ENCODE measurements around the gene HOXA1. TPM values are rescaled to one million over a fixed set of nuclear protein-coding genes. Genes with fewer than 3 reads are reported as not detected.
"Not testable (repeated sequence)": the region's sequence is repeated elsewhere in the genome, so short reads cannot be mapped to it uniquely, and the experiment has no call there.

The HOXA1 gene
- total RNA-seq, 6 experiments from 2014 or later: 0.28 to 0.81 (median 0.45) TPM

DNA sequence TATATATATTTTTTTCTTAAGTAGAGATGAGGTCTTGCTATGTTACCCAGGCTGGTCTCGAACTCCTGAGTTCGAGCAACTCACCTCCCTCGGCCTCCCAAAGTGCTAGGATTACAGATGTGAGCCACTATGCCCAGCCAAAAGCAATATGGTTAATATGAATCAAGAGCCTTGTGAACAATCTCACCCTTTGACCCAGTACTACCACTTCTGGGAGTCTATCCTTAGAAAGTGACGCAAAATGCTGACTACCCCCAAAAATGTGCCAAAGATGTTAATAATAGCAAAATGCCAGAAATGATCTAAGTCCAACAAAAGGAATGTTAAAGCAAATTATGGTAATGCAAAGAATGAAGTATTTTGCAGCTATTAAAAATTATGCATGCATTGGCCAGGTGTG is 44.3 kb downstream of the HOXA1 start:
- Mint-ChIP-seq H3K27me3 (ENCODE audit: insufficient read depth) (peaks cover 3% of the 10 kb centered on the region; the same call in 1 of the 2 replicates), H3K9me3 (no peaks in the 10 kb centered on the region), H3K27ac (no peak overlapping the region), H3K36me3 (ENCODE audit: low read depth) (no peaks in the 10 kb centered on the region), H3K4me1 (ENCODE audit: low read depth) (peaks cover 6% of the 10 kb centered on the region), H3K4me3 (no peak overlapping the region)
- TF ChIP-seq, protein P1, sequence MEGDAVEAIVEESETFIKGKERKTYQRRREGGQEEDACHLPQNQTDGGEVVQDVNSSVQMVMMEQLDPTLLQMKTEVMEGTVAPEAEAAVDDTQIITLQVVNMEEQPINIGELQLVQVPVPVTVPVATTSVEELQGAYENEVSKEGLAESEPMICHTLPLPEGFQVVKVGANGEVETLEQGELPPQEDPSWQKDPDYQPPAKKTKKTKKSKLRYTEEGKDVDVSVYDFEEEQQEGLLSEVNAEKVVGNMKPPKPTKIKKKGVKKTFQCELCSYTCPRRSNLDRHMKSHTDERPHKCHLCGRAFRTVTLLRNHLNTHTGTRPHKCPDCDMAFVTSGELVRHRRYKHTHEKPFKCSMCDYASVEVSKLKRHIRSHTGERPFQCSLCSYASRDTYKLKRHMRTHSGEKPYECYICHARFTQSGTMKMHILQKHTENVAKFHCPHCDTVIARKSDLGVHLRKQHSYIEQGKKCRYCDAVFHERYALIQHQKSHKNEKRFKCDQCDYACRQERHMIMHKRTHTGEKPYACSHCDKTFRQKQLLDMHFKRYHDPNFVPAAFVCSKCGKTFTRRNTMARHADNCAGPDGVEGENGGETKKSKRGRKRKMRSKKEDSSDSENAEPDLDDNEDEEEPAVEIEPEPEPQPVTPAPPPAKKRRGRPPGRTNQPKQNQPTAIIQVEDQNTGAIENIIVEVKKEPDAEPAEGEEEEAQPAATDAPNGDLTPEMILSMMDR (IDR thresholded peaks at IDR 0.05): no peak
- DNase-seq: no peak

DNA sequence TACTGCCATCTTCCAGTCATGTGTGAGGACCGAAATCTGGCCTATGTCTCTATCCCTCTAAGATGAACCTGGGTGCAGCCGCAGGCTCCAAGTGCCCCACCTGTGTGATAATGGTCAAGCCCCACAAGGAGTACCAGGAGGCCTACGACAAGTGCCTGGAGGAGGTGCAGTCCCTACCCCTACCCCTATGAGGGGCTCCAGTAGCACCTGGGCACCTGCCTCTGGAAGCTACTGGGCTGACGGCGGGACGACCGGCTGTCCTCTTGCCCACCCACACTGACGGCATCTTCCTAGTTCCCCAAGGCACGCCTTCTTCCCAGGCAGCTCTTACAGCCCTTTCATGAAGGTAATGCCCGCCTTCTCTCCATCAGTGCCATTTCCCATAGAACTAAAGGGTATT is 47.4 kb downstream of the HOXA1 start:
- no peaks in the 10 kb centered on the region for H3K9me3 Mint-ChIP-seq
- H3K36me3 Mint-ChIP-seq (ENCODE audit: low read depth): no peaks in the 10 kb centered on the region
- H3K4me3 Mint-ChIP-seq: no peak overlapping the region
- peaks cover 10% of the 10 kb centered on the region for H3K4me1 Mint-ChIP-seq (ENCODE audit: low read depth)
- TF ChIP-seq, protein P1 (IDR thresholded peaks at IDR 0.05): no peak
- H3K27me3 Mint-ChIP-seq (ENCODE audit: insufficient read depth): no peaks in the 10 kb centered on the region
- no peak overlapping the region for H3K27ac Mint-ChIP-seq
- no peak for DNase-seq

DNA sequence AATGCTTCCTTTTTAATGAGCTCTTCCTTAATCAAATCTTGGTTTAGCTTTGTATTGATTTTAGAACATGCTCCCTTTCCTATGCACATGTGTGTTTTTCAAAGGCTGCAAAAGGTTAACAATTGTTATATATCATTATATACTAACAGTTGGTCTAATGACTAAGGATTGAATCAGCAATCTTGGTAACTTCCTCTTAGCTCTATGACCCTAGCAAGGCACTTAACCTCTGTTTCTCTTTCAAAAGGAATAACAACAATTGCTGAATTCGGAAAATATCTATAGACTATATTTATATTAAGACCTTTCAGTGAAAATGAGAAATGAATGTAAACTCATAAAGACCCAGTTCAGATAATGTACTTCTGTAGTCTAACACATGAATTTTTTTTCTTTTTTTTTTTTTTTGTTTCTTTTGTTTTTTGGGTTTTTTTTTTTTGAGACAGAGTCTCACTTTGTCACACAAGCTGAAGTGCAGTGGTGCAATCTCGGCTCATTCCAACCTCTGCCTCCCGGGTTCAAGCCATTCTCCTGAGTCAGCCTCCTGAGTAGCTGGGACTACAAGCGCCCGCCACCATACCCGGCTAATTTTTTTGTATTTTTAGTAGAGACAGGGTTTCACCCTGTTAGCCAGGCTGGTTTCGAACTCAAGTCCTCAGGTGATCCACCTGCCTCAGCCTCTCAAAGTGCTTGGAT is 48.8 kb downstream of the HOXA1 start:
- peak; percentile 72 for DNase-seq
- H3K36me3 Mint-ChIP-seq (ENCODE audit: low read depth): no peaks in the 10 kb centered on the region
- TF ChIP-seq, protein P1 (IDR thresholded peaks at IDR 0.05): no peak
- H3K9me3 Mint-ChIP-seq: no peaks in the 10 kb centered on the region
- H3K27me3 Mint-ChIP-seq (ENCODE audit: insufficient read depth): peaks cover 9% of the 10 kb centered on the region
- H3K27ac Mint-ChIP-seq: peak overlapping the region; percentile 70
- H3K4me1 Mint-ChIP-seq (ENCODE audit: low read depth): peaks cover 10% of the 10 kb centered on the region
- H3K4me3 Mint-ChIP-seq: peak overlapping the region; percentile 70

DNA sequence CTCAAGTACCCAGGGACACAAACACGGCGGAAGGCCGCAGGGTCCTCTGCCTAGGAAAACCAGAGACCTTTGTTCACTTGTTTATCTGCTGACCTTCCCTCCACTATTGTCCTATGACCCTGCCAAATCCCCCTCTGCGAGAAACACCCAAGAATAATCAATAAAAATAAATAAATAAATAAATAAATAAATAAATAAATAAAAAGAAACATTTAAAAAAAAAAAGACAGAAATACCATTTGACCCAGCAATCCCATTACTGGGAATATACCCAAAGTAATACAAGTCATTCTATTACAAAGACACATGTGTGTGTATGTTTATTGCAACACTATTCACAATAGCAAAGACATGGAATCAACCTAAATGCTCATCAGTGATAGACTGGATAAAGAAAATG is 49.8 kb downstream of the HOXA1 start:
- H3K36me3 Mint-ChIP-seq (ENCODE audit: low read depth); H3K9me3 Mint-ChIP-seq; H3K4me3 Mint-ChIP-seq; DNase-seq; H3K27me3 Mint-ChIP-seq (ENCODE audit: insufficient read depth); H3K27ac Mint-ChIP-seq: not testable (repeated sequence)
- H3K4me1 Mint-ChIP-seq (ENCODE audit: low read depth): peaks cover 10% of the 10 kb centered on the region

DNA sequence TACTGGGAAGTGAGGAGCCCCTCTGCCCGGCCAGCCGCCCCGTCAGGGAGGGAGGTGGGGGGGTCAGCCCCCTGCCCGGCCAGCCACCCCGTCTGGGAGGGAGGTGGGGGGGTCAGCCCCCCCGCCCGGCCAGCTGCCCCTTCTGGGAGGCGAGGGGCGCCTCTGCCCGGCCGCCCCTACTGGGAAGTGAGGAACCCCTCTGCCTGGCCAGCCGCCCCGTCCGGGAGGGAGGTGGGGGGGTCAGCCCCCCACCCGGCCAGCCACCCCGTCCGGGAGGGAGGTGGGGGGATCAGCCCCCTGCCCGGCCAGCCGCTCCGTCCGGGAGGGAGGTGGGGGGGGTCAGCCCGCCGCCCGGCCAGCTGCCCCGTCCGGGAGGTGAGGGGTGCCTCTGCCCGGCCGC is 50.7 kb downstream of the HOXA1 start:
- not testable (repeated sequence) for H3K9me3 Mint-ChIP-seq; H3K36me3 Mint-ChIP-seq (ENCODE audit: low read depth); H3K27me3 Mint-ChIP-seq (ENCODE audit: insufficient read depth); H3K4me3 Mint-ChIP-seq; H3K27ac Mint-ChIP-seq; DNase-seq
- H3K4me1 Mint-ChIP-seq (ENCODE audit: low read depth): peaks cover 10% of the 10 kb centered on the region

Other genes with a start within 250 kb of the HOXA1 start
- gene SKAP2, start 231.4 kb downstream of the HOXA1 start, total RNA-seq (2021; fragmentation: NEBNext Ultra II Directional; extraction: Animal tissue kit (Norgen Biotek cat#: 25700)): 10 to 100 TPM in 2 of 6 experiments, 1 to 10 TPM in 4; 7.2 to 12.3 (median 9.1) TPM
- under 1 TPM in 3 of 6 experiments, not detected in 3; 0.10 to 0.17 (median 0.14) TPM for gene HOXA2, start 6.7 kb upstream of the HOXA1 start, total RNA-seq (2021; fragmentation: NEBNext Ultra II Directional; extraction: Animal tissue kit (Norgen Biotek cat#: 25700))
- gene HOXA4, start 34.8 kb upstream of the HOXA1 start, total RNA-seq (2021; fragmentation: NEBNext Ultra II Directional; extraction: Animal tissue kit (Norgen Biotek cat#: 25700)): 1 to 10 TPM in 1 of 6 experiments, under 1 TPM in 5; 0.38 to 1.0 (median 0.47) TPM
- gene HOXA5, start 47.7 kb upstream of the HOXA1 start, total RNA-seq (2021; fragmentation: NEBNext Ultra II Directional; extraction: Animal tissue kit (Norgen Biotek cat#: 25700)): 1 to 10 TPM; 2.0 to 3.8 (median 2.8) TPM
- gene HOXA6, start 51.8 kb upstream of the HOXA1 start, total RNA-seq (2021; fragmentation: NEBNext Ultra II Directional; extraction: Animal tissue kit (Norgen Biotek cat#: 25700)): 1 to 10 TPM; 2.3 to 3.8 (median 2.8) TPM
- gene HOXA3, start 56.6 kb upstream of the HOXA1 start, total RNA-seq (2021; fragmentation: NEBNext Ultra II Directional; extraction: Animal tissue kit (Norgen Biotek cat#: 25700)): 1 to 10 TPM in 3 of 6 experiments, under 1 TPM in 3; 0.33 to 1.9 (median 1.1) TPM
- 1 to 10 TPM; 6.2 to 8.2 (median 6.8) TPM for gene HOXA7, start 60.7 kb upstream of the HOXA1 start, total RNA-seq (2021; fragmentation: NEBNext Ultra II Directional; extraction: Animal tissue kit (Norgen Biotek cat#: 25700))
- gene HOXA9, start 69.5 kb upstream of the HOXA1 start, total RNA-seq (2021; fragmentation: NEBNext Ultra II Directional; extraction: Animal tissue kit (Norgen Biotek cat#: 25700)): 10 to 100 TPM; 25.2 to 37.0 (median 26.7) TPM
- 10 to 100 TPM; 38.9 to 43.5 (median 41.1) TPM for gene HOXA10, start 78.3 kb upstream of the HOXA1 start, total RNA-seq (2021; fragmentation: NEBNext Ultra II Directional; extraction: Animal tissue kit (Norgen Biotek cat#: 25700))
- gene HOXA11, start 89.2 kb upstream of the HOXA1 start, total RNA-seq (2021; fragmentation: NEBNext Ultra II Directional; extraction: Animal tissue kit (Norgen Biotek cat#: 25700)): 10 to 100 TPM; 33.1 to 42.1 (median 39.1) TPM
- 10 to 100 TPM; 11.1 to 16.0 (median 13.1) TPM for gene HOXA13, start 104.1 kb upstream of the HOXA1 start, total RNA-seq (2021; fragmentation: NEBNext Ultra II Directional; extraction: Animal tissue kit (Norgen Biotek cat#: 25700))
- not detected for gene EVX1, start 146.8 kb upstream of the HOXA1 start, total RNA-seq (2021; fragmentation: NEBNext Ultra II Directional; extraction: Animal tissue kit (Norgen Biotek cat#: 25700))